ENCODE results near the gene JPH4. TPM values are rescaled to one million over a fixed set of nuclear protein-coding genes. Genes with fewer than 3 reads are reported as not detected.

The JPH4 gene
- total RNA-seq, 1 experiment from 2014 or later, result 6.8 TPM

DNA sequence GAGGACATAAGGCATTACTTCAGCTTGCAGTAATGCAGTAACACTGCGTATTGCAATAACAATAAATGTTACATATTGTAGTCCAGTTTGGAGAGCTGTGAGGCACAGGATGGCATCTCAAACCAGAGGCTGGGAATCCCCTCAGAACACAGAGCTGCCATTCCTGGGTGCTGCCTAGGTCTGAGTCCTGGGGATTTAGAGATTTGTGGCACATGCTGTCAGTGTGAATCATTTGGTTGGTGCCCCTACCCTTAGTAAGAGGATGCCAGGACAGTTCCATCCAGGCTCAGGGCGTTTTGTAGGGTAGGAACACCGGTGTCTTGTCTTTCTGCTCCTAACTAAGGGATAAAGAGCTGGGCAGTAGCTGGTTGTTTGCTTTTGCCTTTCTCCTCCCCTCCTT lies 49.6 kb downstream of the JPH4 start:
- peaks cover 64 to 74% (median 70%) of the 10 kb centered on the region in 3 experiments for H3K36me3 Mint-ChIP-seq (ENCODE audit: insufficient read depth in 1 of 3, low read depth in 3 of 3)
- WGBS (ENCODE audit: extremely low coverage, insufficient read length, low lambda C conversion rate), result no CpG with 5 or more reads among the region's 3 CpGs
- Histone ChIP-seq H4K91ac (ENCODE audit: insufficient read length, low read depth, low read length) (no peak overlapping the region), H2BK20ac (ENCODE audit: low read depth, low read length, poor library complexity, severe bottlenecking) (no peak overlapping the region), H4K20me1 (ENCODE audit: control insufficient read depth, insufficient read depth, insufficient read length) (no peaks in the 10 kb centered on the region), H3K18ac (ENCODE audit: insufficient read length, low read depth, low read length) (no peak overlapping the region), H3K79me2 (ENCODE audit: insufficient read depth, low read length) (no peaks in the 10 kb centered on the region), H3K4me2 (ENCODE audit: insufficient read depth, insufficient read length, low read length) (no peak overlapping the region), H2BK12ac (ENCODE audit: insufficient read length, low read depth, low read length) (no peak overlapping the region), H3T11ph (ENCODE audit: low read length) (no peak overlapping the region), H2AK5ac (ENCODE audit: insufficient read length, low read length) (no peak overlapping the region), H3K56ac (ENCODE audit: insufficient read length, low read depth, low read length) (no peak overlapping the region), H3K9ac (ENCODE audit: extremely low read depth, insufficient read length, low read length) (no peak overlapping the region), H4K5ac (ENCODE audit: insufficient read length, low read depth, low read length) (no peak overlapping the region), H3K27me3 (ENCODE audit: insufficient read depth, low read length) (no peaks in the 10 kb centered on the region), H3K79me1 (ENCODE audit: insufficient read depth, low read depth, low read length, poor library complexity, severe bottlenecking) (no peaks in the 10 kb centered on the region), H2BK5ac (ENCODE audit: insufficient read length, low read length) (no peak overlapping the region), H3K23me2 (ENCODE audit: insufficient read length, low read depth, low read length, poor library complexity, severe bottlenecking) (no peaks in the 10 kb centered on the region), H3K23ac (ENCODE audit: insufficient read length, low read depth, low read length) (no peak overlapping the region), H3K14ac (ENCODE audit: insufficient read depth, low read length) (no peak overlapping the region), H3K27ac (ENCODE audit: insufficient read length, low read depth, low read length) (no peak overlapping the region), H4K8ac (replicated peaks; ENCODE audit: insufficient read length, low read depth, low read length) (no peak overlapping the region), H3K9me3 (ENCODE audit: control insufficient read depth, low read depth, low read length) (no peaks in the 10 kb centered on the region), H3K4me1 (ENCODE audit: insufficient read depth, low read length) (no peaks in the 10 kb centered on the region), H3K4ac (ENCODE audit: low read depth, low read length) (no peak overlapping the region), H2AFZ (ENCODE audit: low read length) (no peak overlapping the region), H2BK15ac (ENCODE audit: low read depth, low read length) (no peak overlapping the region), H2BK120ac (ENCODE audit: low read depth, low read length, poor library complexity, severe bottlenecking) (no peak overlapping the region)
- H3K4me1 Mint-ChIP-seq, result peaks cover 20 to 29% of the 10 kb centered on the region in 2 experiments
- DNase-seq, result no peak
- H3K4me3 Mint-ChIP-seq, result no peak overlapping the region; a peak in 1 of 5 replicates
- H3K9me3 Mint-ChIP-seq, result no peaks in the 10 kb centered on the region
- H3K27me3 Mint-ChIP-seq (ENCODE audit: low read depth), result no peaks in the 10 kb centered on the region
- TF ChIP-seq, protein P1, sequence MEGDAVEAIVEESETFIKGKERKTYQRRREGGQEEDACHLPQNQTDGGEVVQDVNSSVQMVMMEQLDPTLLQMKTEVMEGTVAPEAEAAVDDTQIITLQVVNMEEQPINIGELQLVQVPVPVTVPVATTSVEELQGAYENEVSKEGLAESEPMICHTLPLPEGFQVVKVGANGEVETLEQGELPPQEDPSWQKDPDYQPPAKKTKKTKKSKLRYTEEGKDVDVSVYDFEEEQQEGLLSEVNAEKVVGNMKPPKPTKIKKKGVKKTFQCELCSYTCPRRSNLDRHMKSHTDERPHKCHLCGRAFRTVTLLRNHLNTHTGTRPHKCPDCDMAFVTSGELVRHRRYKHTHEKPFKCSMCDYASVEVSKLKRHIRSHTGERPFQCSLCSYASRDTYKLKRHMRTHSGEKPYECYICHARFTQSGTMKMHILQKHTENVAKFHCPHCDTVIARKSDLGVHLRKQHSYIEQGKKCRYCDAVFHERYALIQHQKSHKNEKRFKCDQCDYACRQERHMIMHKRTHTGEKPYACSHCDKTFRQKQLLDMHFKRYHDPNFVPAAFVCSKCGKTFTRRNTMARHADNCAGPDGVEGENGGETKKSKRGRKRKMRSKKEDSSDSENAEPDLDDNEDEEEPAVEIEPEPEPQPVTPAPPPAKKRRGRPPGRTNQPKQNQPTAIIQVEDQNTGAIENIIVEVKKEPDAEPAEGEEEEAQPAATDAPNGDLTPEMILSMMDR (conservative IDR thresholded peaks at IDR 0.05), result no peak
- H3K27ac Mint-ChIP-seq, result peak overlapping the region in 2 of 3 experiments; percentile 76 to 96; a peak in 2 of 7 replicates

Data from H9 (cell line).